Measurements from ENCODE around the gene ARID3B.
A peak's percentile ranks its signal among the peaks of the same experiment; 100 is the strongest.
"Not testable (repeated sequence)": the region's sequence is repeated elsewhere in the genome, so short reads cannot be mapped to it uniquely, and the experiment has no call there.

Gene ARID3B

DNA sequence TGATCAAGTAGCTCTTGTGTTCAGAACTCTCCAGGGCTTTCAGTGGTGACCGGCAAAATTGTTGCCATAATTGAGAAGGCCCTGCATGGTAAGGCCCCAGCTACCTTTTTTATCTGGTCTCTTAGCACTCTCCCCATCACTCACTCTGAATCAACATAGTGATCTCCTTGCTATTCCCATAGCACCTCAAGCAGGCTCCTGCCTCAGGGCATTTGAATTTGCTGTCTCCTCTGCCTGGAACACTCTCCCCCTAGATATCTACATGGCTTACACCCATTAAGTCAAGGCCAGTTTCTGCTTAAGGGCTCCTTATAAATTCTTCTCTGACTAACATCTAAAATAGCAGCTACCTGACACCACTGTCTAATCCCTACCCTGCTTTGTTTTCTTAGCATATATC lies 3.3 kb upstream of the ARID3B start:
- no peak for DNase-seq

DNA sequence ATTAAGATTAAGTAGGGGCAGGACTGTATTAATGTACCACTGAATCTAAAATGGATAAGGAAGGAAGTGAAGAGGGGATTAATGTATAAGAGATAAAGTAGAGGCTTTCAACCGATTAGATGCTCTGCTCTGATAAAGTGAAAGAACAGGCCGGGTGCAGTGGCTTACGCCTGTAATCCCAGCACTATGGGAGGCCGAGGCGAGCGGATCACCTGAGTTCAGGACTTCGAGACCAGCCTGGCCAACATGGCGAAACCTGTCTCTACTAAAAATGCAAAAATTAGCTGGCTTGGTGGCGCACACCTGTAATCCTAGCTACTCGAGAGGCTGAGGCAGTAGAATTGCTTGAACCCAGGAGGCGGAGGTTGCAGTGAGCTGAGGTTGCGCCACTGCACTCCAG lies 1.5 kb upstream of the ARID3B start:
- DNase-seq, result not testable (repeated sequence)

DNA sequence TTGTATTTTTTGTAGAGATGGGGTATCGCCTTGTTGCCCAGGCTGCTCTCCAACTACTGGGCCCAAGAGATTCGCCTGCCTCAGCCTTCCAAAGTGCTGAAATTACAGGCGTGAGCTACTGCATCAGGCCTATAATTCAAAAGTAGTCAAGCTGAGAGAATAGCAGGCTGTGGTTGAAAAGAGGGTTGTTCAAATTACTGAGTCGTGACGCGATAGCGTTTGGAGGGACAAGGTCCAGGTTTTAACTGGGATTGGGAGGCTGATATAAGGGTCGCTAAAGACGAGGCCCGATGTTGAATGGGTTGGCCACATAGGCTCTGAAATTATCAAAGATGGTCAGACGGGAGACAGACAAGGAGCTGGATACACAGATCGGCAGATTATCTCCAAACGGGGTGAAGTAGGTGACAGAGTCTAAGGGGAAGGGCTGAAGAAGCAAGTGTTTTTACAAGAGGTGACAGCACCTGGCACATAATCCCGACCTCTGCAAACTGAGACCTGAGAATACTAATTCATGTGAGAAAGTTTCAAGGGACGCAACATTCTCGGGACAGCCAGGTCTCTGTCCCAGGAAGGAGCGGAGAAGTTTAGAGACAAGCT lies 759 bp upstream of the ARID3B start:
- no peak for DNase-seq

DNA sequence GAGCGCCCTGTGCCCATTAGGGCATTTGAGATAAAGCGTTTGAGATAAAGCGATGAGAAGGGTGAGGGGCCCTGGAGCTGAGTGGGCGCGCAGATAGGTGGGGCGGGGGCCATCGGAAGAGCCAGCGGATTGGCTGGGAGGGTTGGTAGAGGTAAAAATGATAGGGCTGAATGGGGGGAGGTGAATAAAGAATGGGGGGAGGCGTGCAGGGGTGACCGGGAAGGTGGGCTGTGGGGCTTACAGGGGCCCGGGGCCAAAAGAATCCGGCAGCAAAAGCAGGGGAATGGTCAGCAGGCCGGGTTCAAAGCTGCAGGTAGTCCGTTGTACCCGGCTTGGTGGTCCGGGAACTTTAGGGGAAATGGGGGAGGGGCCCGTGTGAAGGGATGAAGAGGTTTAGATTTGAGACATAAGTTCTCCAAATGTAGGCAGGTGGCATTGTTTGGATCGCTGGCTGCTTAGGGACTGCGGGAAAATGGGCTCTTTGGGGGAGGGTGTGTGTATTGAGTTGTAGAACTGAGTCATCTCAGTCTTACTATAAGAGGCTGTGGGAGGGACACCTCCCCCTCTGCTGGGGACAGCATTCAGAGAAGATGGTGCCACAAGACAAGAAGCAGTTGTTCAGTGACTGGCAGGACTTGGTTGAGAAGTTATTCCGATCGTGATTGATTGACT lies 610 bp downstream of the ARID3B start:
- peak; percentile 50 for DNase-seq

DNA sequence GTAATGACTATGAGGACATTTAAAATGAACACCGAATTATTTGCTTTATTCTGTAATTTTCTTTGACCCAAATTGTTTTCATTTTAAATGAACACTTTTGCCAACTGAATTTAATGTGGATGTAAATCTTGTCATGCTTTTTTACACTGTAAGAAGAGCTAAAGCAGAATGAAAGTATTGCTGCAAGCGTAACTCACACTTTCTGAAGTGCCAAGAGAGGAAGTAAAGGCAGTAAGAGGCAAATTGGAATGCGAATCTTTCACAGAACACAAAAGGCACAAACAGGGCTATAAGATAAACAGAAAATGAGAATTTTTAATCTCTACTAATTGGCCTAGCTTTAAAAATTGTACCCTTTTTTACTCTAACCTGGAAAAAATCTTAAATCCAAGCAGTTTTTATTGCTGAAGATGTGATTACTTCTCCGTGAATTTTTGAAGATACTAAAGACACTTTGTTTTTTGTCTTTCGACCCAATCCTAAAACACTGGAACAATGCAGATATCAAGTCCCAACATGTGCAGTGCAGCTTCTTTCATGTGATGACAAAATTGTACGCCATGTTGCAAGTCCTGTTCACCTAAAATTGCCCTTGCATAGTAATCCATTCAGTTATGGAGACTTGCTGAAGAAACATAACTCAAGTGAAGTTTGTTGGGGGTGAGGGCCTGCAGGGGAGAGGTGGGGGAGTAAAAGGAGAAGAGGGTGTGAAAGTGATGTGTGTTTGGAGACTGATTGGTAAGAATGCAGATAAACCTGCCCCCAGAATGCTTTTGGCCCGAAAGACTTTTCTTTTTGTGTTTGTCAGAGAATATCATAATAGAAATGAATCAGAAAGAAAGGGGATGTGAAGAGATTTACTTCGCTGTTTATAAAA lies 1.4 kb downstream of the ARID3B start:
- no peak for DNase-seq

DNA sequence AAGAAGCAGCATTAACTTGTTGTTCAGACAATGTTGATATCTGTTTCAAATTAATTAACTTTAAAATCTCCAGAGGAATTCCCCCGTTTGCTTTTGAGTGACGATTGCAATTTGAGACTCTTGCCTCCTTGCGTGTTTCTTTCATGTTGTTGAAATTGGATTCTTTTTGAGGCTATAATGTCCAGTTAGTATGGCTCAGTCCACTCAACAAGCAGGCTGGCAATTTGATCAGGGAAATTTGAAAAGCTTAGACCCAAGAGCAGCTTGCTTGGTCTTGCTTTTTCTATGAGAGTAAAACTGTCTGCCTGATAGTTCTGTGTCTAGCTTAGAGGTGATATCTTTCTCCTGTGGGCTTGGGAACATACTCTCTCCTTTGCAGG lies 2.0 kb downstream of the ARID3B start:
- DNase-seq, result no peak

DNA sequence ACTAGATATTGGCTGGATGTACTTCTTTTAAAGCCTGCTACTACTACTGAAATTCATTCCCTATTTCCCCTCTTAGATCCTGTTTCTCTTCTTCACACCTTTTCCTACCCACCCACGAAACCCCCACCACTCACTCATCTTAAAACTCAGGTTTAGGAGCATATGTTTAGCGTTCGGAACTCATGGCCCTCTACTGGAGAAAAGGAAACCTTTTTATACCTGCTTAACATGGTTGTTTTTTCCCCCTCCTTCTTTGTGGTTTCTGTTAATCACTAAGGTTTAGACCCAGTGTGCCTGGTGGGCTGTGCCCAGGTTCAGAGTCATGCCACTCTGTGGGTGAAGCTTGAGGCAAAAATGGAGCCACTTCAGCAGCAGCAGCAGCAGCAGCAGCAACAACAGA lies 2.6 kb downstream of the ARID3B start:
- no peak for DNase-seq

DNA sequence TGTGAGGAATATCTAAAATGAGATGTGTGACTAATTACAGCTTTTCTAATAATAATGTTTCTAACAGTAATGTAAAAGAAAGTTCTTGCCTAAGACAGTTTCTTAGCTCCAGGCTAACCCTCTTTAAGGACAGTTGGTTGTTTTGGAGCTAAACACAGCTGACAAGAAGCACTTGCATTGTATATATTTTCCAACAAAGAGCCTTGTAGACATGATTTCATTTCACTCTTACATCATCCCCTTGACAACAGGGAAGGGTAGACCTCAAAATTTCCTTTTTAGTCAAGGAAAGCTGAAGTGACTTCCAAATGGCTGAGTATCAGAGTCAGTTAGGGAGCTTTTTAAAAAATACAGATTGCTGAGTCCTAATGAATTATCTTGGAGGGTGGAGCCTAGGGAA lies 4.1 kb downstream of the ARID3B start:
- DNase-seq, result no peak

DNA sequence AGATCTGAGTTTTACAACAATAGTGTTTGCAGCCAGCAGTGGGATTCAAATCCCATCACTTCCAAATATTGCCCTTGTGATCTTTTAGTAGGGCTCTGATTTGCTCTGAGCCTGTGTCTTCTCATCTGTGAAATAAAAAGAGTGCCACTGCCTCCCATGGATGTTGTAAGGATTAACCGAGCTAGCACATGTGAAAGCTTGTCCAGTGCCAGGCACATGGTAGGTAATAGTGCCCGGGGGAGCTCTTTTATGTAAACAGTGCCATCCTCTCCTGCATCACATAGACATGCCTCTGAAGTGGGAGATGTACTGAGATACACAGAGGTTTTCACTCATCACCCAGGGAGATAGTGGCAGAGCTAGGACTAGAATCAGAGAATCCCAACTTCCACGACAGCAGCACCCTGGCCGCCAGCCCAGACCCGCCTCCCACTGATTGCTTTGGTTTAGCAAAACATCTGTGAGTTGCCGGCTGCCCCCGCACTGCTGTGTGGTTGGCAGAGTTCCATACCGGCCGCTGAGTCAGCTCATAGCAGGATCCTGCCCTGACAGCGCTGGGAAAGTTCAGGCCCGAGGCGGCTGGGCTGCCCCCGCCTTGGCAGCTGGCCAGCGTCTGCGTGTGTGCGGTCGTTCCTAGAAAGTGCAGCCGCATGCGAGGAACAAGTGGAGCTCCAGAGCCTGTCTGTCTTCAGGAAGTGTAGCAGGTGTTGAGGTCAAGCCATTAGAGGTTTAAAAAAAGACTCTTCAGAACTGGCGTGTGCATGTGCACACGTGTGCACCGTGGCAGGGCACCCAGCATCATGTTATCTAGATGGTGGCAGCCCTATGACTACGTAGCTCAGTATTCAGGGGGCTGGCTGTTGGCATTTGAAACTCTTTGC lies 5.0 kb downstream of the ARID3B start:
- DNase-seq, result peak; percentile 98

DNA sequence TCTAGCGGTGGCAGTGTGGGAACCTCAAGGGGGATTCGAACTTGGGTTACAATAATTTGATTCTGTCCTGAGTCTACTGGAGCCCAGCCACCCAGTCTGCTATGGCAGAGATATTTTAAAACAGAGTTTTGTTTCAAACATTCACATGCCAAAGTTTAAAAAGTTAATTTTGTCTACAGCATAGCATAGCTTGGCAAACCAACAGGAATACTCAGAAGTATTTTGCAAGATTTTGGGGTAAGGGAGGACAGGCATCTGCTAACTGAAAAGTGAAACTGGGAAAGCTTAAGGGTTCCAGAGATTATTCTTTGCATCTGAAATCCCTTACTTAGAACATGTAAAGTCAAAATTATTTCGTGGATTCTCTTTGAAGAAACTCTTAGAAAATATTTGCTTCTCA lies 6.6 kb downstream of the ARID3B start:
- DNase-seq, result no peak

DNA sequence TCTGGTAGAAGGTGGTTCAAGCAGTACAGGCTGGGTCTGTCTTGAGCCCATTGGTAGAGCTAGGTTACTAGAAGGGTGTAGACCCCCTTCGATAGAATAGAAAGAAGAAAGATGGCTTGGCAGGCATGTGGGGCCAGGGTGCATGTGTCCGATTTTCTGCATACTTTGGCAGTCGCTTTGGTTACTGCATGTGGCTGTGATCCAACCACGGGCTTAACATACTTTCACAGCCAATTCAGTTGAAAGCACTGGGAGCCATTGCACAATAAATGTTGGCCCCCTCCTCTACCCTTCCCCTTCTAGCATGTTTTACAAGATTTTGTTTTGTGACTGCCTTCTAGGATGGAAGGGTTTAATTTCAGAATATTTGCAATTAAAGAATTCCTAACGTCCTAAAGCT lies 7.2 kb downstream of the ARID3B start:
- DNase-seq, result no peak

DNA sequence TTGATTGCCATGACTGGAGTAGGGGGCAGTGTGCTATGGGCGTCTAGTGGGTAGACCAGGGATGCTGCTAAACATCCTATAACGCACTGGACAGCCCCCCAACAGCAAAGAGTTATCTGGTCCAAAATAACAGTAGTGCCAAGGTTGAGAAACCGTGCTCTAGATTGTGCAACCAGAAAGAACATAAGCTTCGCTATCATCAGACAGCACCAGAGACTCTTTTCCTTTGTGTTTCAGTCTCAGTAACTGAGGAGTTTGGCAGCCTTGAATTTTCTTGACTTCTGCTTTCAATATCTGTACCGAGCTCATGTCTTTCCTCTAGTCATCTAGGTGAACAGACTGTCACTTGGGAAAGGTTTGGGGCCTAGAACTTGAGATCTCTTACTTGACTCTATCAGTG lies 8.8 kb downstream of the ARID3B start:
- no peak for DNase-seq

DNA sequence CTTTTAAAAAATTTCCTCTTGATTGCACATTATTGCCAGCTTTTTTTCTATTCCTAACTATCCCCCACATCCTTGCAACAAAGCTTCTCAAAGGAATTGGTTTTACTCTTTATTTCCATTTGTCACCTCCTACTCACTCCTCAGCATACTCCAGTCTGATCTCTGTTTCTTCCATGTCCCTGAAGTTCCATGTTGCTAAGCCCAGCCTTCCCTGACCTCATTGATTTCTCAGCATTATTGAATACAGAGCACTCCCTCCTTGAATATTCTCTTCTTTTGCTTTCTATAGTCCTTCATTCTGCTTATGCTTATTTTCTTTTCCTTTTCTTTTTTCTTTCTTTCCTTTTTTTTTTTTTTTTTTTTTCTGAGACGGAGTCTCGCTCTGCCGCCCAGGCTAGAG lies 10.7 kb downstream of the ARID3B start:
- DNase-seq, result no peak

DNA sequence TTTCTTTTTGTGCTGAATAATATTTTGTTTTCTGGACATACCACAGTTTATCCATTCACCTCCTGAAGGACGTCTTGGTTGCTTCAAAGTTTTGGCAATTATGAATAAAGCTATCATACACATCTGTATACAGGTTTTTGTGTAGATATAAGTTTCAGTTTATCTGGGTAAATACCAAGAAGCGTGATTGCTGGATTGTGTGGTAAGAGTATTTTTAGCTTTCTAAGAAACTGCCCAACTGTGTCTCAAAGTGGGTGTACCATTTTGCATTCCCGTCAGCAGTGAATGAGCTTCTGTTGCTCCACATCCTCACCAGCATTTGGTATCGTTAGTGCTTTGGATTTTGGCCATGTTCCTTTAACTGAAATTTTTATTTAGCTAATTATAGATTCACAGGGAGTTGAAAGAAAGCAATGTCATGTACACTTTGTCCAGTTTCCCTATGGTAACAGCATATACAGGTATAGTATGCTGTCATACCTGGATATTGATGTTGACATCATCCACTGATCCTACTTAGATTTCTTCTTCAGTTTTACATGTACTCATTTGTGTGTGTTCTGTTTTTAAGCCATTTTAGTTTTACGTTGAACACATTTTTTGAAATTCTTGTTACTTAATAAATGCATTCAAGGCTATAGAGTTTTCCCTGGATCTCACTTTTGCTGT lies 11.9 kb downstream of the ARID3B start:
- no peak for DNase-seq

DNA sequence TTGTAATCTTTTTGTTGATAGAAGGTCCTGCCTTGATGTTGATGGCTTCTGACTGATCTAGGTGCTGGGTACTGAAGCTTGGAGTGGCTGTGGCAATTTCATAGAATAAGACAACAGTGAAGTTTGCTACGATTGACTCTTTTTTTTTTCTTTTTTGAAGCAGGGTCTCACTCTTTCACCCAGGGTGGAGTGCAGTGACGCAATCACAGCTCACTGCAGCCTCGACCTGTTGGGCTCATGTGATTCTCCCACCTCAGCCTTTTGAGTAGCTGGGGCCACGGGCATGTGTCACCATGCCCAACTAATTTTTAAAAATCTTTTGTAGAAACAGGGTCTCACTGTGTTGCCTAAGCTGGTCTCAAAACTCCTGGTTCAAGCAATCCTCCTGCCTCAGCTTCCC lies 14.2 kb downstream of the ARID3B start:
- DNase-seq, result no peak

DNA sequence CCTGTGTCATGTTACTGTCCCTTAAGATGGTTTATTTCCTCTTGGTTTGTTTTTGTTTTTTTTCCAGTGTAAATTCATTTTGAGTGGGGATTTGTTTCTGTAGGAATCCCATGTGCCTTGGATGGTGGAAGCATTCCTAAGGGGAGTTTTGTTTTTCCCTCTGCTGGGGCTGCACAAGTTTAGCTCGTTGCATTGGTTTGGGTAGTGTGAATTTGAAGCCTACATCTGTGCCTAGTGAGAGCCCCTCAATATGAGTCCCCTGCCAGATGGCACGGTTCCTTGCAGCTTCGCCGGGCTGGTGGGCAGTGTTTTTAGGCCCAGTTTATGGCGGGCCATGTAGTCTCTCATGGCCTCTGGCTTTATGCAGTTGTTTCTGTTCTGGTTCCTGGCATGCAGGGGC lies 17.7 kb downstream of the ARID3B start:
- no peak for DNase-seq

DNA sequence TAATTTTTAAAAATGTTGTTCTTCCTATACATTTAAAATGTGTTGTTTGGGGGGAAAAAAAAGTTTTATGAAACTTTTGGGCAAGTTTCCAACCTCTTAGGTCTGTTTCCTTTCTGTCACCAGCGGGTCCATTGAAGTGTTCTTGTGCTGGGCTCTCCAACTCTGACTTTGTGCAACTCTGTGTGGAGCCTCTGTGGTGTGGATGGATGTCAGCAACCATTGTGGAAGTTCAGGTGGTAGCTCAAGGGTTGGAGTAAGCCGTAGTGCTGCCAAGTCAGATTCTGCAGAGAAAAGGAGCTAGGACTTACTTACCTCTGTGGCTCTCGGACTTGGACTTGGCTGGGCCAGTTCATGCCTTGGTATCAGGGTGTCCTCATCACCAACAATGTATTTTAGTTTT lies 22.4 kb downstream of the ARID3B start:
- no peak for DNase-seq

DNA sequence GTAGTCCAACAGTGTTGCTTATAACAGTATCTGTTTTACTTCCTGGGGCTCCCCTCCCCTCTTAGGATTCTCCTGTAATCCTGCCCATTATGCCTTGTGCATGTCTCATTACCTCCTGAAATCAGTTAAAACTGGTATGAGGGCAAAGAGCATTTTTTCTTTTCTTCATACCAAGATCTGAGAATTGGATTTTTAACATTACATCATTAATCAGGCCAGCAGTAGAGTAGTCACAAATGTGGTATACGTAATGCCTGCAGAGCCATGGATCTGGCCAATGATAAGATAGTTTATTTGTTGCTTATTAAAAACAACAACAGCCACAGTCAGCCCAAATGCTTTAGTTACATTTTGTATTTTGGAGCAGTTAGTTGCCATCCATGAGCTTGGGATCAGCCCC lies 23.2 kb downstream of the ARID3B start:
- no peak for DNase-seq

DNA sequence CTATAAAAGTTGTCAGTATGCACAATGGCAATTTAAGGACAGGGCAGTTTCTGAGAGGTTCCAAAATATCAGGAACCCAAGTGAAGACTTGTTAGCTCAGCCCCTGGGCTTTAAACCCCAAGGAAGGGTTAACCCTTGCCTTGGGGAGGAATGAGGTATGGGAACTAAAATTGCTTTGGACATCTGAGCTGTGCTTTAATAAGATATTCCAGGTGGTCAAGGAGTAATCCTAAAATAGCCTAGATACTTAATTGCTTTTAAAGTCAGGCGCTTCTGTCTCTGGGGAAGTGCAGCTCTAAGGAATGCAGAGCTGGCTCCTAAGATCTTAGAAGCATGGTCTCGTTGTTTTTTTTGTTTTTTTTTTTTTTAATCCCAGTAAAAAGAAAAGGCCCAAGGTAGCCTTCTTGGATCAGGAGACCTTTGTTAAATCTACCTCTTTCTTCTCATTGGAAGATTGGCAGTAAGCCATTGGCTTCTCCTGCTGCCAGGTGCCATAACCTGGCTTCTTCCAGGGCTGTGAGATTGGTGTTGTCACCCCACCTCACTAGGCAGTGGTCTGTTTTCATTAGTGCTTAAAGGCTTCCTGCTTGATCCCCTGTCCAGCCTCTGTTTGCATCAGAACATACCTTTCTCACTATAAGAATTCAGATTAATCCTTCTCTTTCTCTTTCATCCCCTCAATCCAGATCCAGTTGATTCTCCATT lies 24.5 kb downstream of the ARID3B start:
- DNase-seq, result no peak

DNA sequence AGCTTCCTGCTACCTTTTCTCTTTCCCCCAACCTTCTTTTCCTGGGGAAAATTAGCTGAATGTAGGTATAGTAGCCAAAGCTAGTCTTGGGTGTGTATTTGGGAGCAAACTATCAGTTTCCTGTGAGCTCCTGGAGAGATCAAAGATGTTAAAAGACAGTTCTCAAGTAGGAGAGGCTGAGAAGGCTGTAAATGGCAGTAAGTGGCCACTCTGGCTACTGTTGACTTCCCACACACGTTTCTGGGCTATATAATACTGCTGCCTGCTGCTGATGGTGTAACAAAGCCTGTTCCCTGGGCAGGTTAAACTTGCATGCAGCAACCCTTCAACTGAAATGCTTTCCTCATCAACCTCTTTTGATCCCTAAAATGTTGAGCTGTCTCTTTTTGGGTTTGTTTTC lies 27.6 kb downstream of the ARID3B start:
- DNase-seq, result no peak

DNA sequence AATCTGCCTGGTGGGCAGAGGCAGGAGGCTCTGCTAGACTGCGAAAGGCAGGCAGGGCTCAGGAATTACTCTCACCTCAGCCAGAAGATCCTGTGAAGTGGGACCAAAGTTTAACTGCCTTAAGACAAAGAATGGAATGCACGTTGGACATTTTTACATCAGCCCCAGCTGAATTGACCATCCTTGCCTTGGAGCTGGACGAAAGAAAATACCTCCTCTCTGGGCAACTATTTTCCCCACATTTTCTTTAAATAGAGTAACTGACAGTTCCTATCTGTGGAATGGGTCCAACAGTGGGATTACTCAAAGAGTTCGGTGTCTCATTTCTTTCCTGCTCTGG lies 28.7 kb downstream of the ARID3B start:
- no peak for DNase-seq

DNA sequence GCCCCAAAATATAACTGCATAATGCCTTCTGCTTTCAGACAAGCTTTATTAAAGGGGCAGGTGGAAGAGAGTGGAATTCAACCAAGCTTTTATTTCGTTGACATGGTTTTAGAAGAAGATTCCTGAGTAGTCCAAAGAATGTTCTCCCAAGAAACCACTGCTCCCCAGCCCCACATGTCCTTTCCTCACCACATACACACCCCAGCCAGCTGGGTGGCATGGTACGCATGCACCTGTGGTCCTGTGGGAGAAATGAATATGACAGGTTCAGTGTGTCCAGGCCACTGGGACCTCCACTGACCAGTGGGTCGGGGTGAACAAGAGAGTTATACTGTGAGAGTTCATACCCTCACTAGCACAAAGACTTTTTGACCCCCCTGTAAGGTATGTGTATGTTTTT lies 30.2 kb downstream of the ARID3B start:
- no peak for DNase-seq
